CD4-positive, CD25-positive, alpha-beta regulatory T cell (primary cell): ENCODE measurements around the gene TDRD10. TPM values are rescaled to one million over a fixed set of nuclear protein-coding genes. Genes with fewer than 3 reads are reported as not detected.

Experiments used
- ATAC-seq, 2 donors: fragments of 150-1000 bp; cut with Tn5 transposase; one replicate each; pipeline ENCODE4 v1.10.0; 2021; ENCODE audit warnings: low read depth in 2 of 2, moderate number of reproducible peaks in 2 of 2, moderate library complexity in 1 of 2
- DNase-seq, 3 donors: peaks; one replicate each; pipeline versions ENCODE4 v3.0.0 to v3.0.0-alpha.2; 2012 to 2022; ENCODE audit warnings: mixed read lengths in 1 of 3
- H3K27ac ChIP-seq: one replicate; pipeline ENCODE4 v1.7.0; 2013; ENCODE audit warnings: mild to moderate bottlenecking, low read length; ENCODE audit not compliant: insufficient read depth, poor library complexity, severe bottlenecking
- H3K27me3 ChIP-seq: one replicate; pipeline ENCODE4 v1.7.0; 2013; ENCODE audit warnings: low read length; ENCODE audit not compliant: control insufficient read depth, insufficient read depth
- H3K36me3 ChIP-seq: one replicate; pipeline ENCODE4 v1.7.0; 2013; ENCODE audit warnings: mild to moderate bottlenecking, low read length, moderate library complexity; ENCODE audit not compliant: control insufficient read depth, insufficient read depth
- H3K4me1 ChIP-seq: 2 replicates; pipeline ENCODE4 v1.7.0; 2013; ENCODE audit warnings: mild to moderate bottlenecking, low read length; ENCODE audit not compliant: insufficient read depth, control insufficient read depth, poor library complexity, severe bottlenecking
- H3K4me3 ChIP-seq: one replicate; pipeline ENCODE4 v1.7.0; 2013; ENCODE audit warnings: low read depth, mild to moderate bottlenecking, low read length, moderate library complexity
- H3K9me3 ChIP-seq, 2 experiments: 1 replicate in 1 of 2; 2 replicates in 1 of 2; pipeline ENCODE4 v1.7.0; 2013; ENCODE audit warnings: low read length in 2 of 2, mild to moderate bottlenecking in 1 of 2, moderate library complexity in 1 of 2; ENCODE audit not compliant: control insufficient read depth in 2 of 2
- H3K27ac Mint-ChIP-seq, 3 donors: one replicate each; pipeline ENCODE4 v1.8.0; 2020 to 2022; ENCODE audit warnings: mild to moderate bottlenecking in 3 of 3, mixed read lengths in 3 of 3, moderate library complexity in 2 of 3
- H3K27me3 Mint-ChIP-seq: one replicate; pipeline ENCODE4 v1.8.0; 2022; ENCODE audit warnings: mild to moderate bottlenecking, mixed read lengths
- H3K36me3 Mint-ChIP-seq: one replicate; pipeline ENCODE4 v1.8.0; 2020; ENCODE audit warnings: mixed read lengths
- H3K4me1 Mint-ChIP-seq, 4 donors: one replicate each; pipeline ENCODE4 v1.8.0; 2020 to 2022; ENCODE audit warnings: mixed read lengths in 4 of 4, mild to moderate bottlenecking in 1 of 4
- H3K4me3 Mint-ChIP-seq, 4 donors: one replicate each; pipeline ENCODE4 v1.8.0; 2020 to 2022; ENCODE audit warnings: mild to moderate bottlenecking in 4 of 4, mixed read lengths in 4 of 4, moderate library complexity in 3 of 4
- H3K9me3 Mint-ChIP-seq, 7 donors: one replicate each; pipeline ENCODE4 v1.8.0; 2020 to 2022; ENCODE audit warnings: mixed read lengths in 7 of 7, mild to moderate bottlenecking in 3 of 7, moderate library complexity in 2 of 7
- polyA plus RNA-seq, 4 donors: library from polyadenylated mRNA; unstranded; fragments of 300-500 nt; fragmentation: Illumina TruSeq; gene quantifications; one replicate each; pipeline ENCODE4 v1.2.3, GENCODE V29; 2021
- total RNA-seq: library from RNA; stranded (reverse); gene quantifications from one replicate; pipeline ENCODE4 v1.2.3, GENCODE V29; 2022

The TDRD10 gene
- total and polyA plus RNA-seq, 5 donors from 2014 or later = not detected

DNA sequence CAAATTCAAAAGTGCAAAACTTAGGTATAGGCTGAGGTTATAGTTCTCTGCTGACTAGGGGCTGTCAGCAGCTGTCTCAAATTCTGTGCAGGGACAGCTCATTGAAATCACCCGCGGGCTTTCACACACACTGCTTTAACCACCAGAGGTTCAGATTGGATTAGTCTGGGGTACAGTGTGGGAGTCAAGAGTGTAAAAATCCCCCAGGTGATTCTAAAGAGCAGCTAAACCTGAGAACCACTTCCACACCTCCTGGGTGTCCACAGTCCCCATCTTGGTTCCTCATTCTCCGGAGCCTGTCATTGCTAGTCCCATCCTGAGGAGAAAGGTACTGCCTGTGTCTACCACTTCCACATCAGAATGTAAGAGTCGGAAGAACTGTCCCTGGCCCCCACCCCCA lies 9.9 kb upstream of the TDRD10 start:
- Mint-ChIP-seq H3K27ac (peak overlapping the region in 1 of 3 donors; percentile 41), H3K36me3 (no peaks in the 10 kb centered on the region), H3K9me3 (peaks cover 0 to 2% (median 0%) of the 10 kb centered on the region in 7 donors), H3K27me3 (peaks cover 36% of the 10 kb centered on the region), H3K4me1 (peaks cover 0 to 36% (median 27%) of the 10 kb centered on the region in 4 donors), H3K4me3 (no peak overlapping the region)
- Histone ChIP-seq H3K36me3 (no peaks in the 10 kb centered on the region), H3K27me3 (peaks cover 4% of the 10 kb centered on the region), H3K4me3 (no peak overlapping the region), H3K9me3 (no peaks in the 10 kb centered on the region), H3K4me1 (peaks cover 16% of the 10 kb centered on the region), H3K27ac (no peak overlapping the region)
- DNase-seq (no peak), ATAC-seq (no peak)

DNA sequence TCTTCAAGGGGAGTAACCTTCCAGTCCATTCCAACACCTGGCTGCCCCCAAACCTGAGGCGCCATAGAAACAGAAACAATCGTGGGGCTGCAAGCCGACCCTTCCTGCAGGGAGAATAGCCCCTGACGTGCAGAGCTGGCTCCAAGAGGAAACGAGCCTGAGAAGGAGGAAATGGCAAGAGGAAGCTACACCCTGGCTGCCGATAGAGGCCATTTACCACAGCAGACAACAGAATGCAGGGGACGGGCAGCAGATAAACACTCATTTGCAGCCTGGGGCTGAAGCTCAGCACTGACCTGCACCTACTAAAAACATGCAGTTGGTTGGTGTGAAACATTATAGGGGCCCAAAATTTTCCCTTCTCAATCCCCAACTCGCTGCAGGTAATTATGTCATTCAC lies 8.7 kb upstream of the TDRD10 start:
- H3K4me1 ChIP-seq = peaks cover 16% of the 10 kb centered on the region
- ATAC-seq (peak in 1 of 2 donors; percentile 54), DNase-seq (peak in 2 of 3 donors; percentile 11 to 66)
- no peak overlapping the region for H3K27ac ChIP-seq
- peak overlapping the region in 2 of 3 donors; percentile 41 to 46 for H3K27ac Mint-ChIP-seq
- no peaks in the 10 kb centered on the region for H3K36me3 Mint-ChIP-seq
- H3K36me3 ChIP-seq = no peaks in the 10 kb centered on the region
- peak overlapping the region; percentile 44 for H3K4me3 ChIP-seq
- peaks cover 4% of the 10 kb centered on the region for H3K27me3 ChIP-seq
- H3K27me3 Mint-ChIP-seq = peaks cover 42% of the 10 kb centered on the region
- no peaks in the 10 kb centered on the region for H3K9me3 ChIP-seq
- H3K4me3 Mint-ChIP-seq = peak overlapping the region; percentile 6 to 87 (median 44)
- H3K4me1 Mint-ChIP-seq = peaks cover 0 to 37% (median 28%) of the 10 kb centered on the region in 4 donors
- H3K9me3 Mint-ChIP-seq = peaks cover 0 to 2% (median 0%) of the 10 kb centered on the region in 7 donors

DNA sequence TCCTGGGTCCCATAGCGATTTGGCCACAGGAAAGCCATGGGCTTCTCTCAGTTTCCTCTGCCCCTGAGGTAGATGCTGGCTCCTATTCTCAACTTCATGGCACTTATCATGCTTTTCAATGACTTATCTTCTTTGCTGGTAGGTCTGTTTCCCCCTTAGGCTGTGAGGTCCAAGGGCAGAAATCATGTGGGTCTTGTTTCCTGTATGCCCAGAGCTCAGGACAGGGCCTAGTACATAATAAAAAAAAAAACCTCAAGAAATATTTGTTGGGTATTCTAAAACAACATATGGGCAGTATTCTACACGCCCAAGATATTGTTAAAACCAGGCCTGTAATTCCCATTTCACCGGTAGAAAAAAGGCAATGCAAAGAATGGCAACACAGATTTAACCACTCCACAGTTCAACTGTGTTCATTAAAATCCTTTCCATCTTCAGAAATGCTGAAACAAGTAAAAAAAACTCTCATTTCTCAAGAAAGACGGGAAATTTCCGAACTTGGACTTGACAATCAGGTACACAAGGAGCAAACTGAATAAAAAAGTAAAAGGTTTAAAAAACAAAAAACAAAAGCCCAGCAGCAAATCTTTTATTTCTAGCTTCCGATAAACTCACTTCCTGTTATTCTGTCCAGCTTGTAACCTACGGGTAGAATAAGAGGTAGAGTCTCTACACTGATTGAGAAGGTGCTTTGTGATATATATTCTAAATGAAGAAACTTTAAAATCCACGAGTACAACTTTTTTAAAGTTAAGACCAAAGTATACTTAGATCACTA lies 6.3 kb upstream of the TDRD10 start:
- DNase-seq = no peak
- H3K27ac ChIP-seq = no peak overlapping the region
- Mint-ChIP-seq H3K36me3 (no peaks in the 10 kb centered on the region), H3K9me3 (no peaks in the 10 kb centered on the region), H3K27ac (peak overlapping the region in 1 of 3 donors; percentile 32), H3K4me3 (no peak overlapping the region), H3K4me1 (peaks cover 0 to 37% (median 28%) of the 10 kb centered on the region in 4 donors), H3K27me3 (peaks cover 55% of the 10 kb centered on the region)
- no peak overlapping the region for H3K4me3 ChIP-seq
- peaks cover 16% of the 10 kb centered on the region for H3K4me1 ChIP-seq
- ATAC-seq = no peak
- peaks cover 24% of the 10 kb centered on the region for H3K27me3 ChIP-seq
- no peaks in the 10 kb centered on the region for H3K36me3 ChIP-seq
- H3K9me3 ChIP-seq = no peaks in the 10 kb centered on the region

DNA sequence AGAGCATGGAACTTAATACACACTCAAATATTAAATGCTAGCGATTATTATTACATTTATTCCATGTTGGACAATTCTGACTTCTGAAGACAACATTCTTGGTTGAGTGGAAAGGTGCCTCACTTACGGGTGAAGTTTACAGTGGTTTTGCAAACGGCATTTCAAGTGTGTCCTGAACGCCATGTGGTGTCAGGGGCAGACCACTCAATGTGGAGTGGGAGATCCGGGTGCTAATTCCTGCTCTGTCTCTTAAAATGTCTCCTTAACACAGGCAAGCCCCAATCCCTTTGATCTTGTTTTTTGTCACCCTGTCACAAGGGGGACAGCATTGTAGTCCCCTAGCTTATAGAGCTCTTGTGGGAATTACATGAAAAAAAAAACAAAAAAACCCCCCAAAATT lies 5.6 kb upstream of the TDRD10 start:
- no peak for DNase-seq
- H3K36me3 Mint-ChIP-seq = no peaks in the 10 kb centered on the region

DNA sequence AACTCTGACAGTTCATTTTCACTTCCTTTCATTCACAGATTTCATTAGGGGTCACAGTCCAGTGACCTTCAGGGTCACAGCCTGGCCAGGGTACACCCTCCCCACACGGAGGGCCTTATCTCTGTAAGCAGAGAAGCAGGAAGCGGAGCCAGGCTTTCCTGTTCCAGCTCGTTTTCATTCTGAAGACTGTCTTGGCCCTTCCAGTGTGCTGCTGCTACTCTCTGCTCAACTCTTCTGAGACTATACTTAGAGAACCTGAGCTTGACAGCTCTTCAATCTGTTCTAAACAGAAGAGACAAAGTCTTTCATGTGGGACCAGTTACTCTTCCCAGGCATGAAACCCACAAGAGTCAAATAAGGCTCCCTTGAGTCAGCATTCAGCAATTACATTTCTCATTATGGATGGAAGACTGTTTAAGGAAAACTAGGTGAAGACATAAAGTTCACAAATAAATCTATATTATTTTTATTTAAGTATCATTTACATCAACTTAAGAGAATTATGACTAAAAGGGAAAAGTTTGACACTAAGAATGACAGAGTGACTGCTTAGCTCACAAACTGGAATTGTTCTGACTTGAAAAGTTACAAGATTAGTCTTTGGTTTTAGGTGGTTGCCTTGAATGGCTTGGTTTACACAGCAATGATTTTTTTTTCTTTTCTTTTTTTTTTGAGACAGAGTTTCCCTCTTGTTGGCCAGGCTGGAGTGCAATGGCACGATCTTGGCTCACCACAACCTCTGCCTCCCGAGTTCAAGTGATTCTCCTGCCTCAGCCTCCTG lies 4.8 kb upstream of the TDRD10 start:
- Histone ChIP-seq H3K4me3 (no peak overlapping the region), H3K9me3 (no peaks in the 10 kb centered on the region), H3K27me3 (peaks cover 31% of the 10 kb centered on the region), H3K4me1 (peaks cover 26% of the 10 kb centered on the region), H3K27ac (no peak overlapping the region), H3K36me3 (no peaks in the 10 kb centered on the region)
- H3K27me3 Mint-ChIP-seq = peaks cover 52% of the 10 kb centered on the region
- peak overlapping the region in 2 of 3 donors; percentile 20 to 67 for H3K27ac Mint-ChIP-seq
- peaks cover 0 to 35% (median 20%) of the 10 kb centered on the region in 4 donors for H3K4me1 Mint-ChIP-seq
- peaks cover 0 to 3% (median 0%) of the 10 kb centered on the region in 7 donors for H3K9me3 Mint-ChIP-seq
- ATAC-seq (no peak), DNase-seq (no peak)
- H3K4me3 Mint-ChIP-seq = no peak overlapping the region
- no peaks in the 10 kb centered on the region for H3K36me3 Mint-ChIP-seq

More for the DNA sequence above, 5.6 kb upstream of the TDRD10 start:
- H3K9me3 Mint-ChIP-seq = peaks cover 0 to 3% (median 0%) of the 10 kb centered on the region in 7 donors
- H3K4me1 Mint-ChIP-seq = peaks cover 0 to 40% (median 25%) of the 10 kb centered on the region in 4 donors
- no peak overlapping the region for H3K27ac Mint-ChIP-seq
- Histone ChIP-seq H3K27ac (no peak overlapping the region), H3K36me3 (no peaks in the 10 kb centered on the region), H3K27me3 (peaks cover 31% of the 10 kb centered on the region), H3K4me1 (peaks cover 18% of the 10 kb centered on the region), H3K4me3 (no peak overlapping the region), H3K9me3 (no peaks in the 10 kb centered on the region)
- no peak overlapping the region for H3K4me3 Mint-ChIP-seq
- ATAC-seq = no peak
- H3K27me3 Mint-ChIP-seq = peaks cover 61% of the 10 kb centered on the region

DNA sequence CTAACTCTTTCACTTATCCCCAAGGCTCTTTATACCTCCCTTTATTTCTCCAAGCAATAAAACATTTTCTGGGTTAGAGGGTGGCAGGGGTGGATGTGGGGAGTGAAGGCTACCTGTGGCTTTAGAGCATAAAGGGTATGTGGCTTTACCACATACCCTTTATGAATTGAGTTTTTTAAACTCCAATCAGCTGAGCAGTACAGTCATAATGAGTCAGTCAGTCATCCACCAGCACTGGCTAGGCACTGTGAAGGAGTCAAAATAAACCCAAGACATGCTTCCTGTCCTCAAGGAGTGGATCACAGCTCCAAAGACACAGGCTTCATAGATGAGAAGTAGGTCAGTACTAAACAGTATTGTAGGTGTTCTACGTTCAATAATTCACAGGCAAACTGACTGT lies 2.6 kb upstream of the TDRD10 start:
- Histone ChIP-seq H3K27ac (no peak overlapping the region), H3K9me3 (no peaks in the 10 kb centered on the region), H3K36me3 (no peaks in the 10 kb centered on the region), H3K27me3 (peaks cover 41% of the 10 kb centered on the region), H3K4me3 (no peak overlapping the region), H3K4me1 (peaks cover 16% of the 10 kb centered on the region)
- H3K4me1 Mint-ChIP-seq = peaks cover 0 to 20% (median 6%) of the 10 kb centered on the region in 4 donors
- H3K27ac Mint-ChIP-seq = no peak overlapping the region
- ATAC-seq (no peak), DNase-seq (peak in 1 of 3 donors; percentile 21)
- no peaks in the 10 kb centered on the region for H3K36me3 Mint-ChIP-seq
- H3K27me3 Mint-ChIP-seq = peaks cover 58% of the 10 kb centered on the region
- H3K4me3 Mint-ChIP-seq = no peak overlapping the region
- peaks cover 0 to 6% (median 0%) of the 10 kb centered on the region in 7 donors for H3K9me3 Mint-ChIP-seq

DNA sequence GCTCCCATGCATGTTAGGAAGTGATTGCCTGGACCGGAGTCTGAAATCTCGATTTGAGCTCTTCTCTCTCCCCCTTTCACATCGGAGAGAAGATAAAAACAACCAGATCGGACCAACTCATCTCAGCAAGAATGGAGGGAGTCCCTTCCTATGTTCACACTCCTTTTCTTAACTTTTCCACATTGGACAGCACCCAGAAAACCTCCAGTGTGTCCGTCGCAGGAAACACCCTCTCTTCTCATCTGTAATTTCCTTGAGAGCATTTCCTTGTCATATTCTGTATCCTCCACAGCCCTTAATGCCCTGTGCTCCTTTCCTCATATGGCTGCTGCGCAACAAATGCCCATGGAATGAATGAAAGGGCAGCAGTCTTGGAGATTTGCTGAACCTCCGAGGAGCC lies 1.5 kb upstream of the TDRD10 start:
- peaks cover 46% of the 10 kb centered on the region for H3K27me3 ChIP-seq
- H3K27me3 Mint-ChIP-seq = peaks cover 66% of the 10 kb centered on the region
- peaks cover 0 to 6% (median 0%) of the 10 kb centered on the region in 7 donors for H3K9me3 Mint-ChIP-seq
- no peaks in the 10 kb centered on the region for H3K36me3 Mint-ChIP-seq
- H3K9me3 ChIP-seq = no peaks in the 10 kb centered on the region
- H3K27ac Mint-ChIP-seq = peak overlapping the region in 1 of 3 donors; percentile 64
- H3K4me3 Mint-ChIP-seq = peak overlapping the region in 2 of 4 donors; percentile 2 to 61
- H3K27ac ChIP-seq = no peak overlapping the region
- no peaks in the 10 kb centered on the region for H3K36me3 ChIP-seq
- no peak overlapping the region for H3K4me3 ChIP-seq
- no peak for DNase-seq
- ATAC-seq = no peak
- H3K4me1 ChIP-seq = peaks cover 16% of the 10 kb centered on the region
- H3K4me1 Mint-ChIP-seq = peaks cover 0 to 18% (median 5%) of the 10 kb centered on the region in 4 donors
